Stimulated activated CD8-positive, alpha-beta memory T cell treated with anti-CD3 and anti-CD28 coated beads, Interleukin-4, amount 100 ng/mL, for 4 hours (primary cell): ENCODE results near the gene EGFL7.
A peak's percentile ranks its signal among the peaks of the same experiment; 100 is the strongest.

Experiments
- DNase-seq, 2 donors: peaks; one replicate each; pipeline ENCODE4 v3.0.0-alpha.2; 2020; ENCODE audit warnings: low read depth in 2 of 2, low spot score in 1 of 2

The EGFL7 gene

GRCh38 chr9:136685216-136685615 lies 22.5 kb downstream of the EGFL7 start:
- DNase-seq: no peak

GRCh38 chr9:136685790-136686533 lies 23.2 kb downstream of the EGFL7 start:
- DNase-seq: no peak

- DNase-seq: no peak
Measured at GRCh38 chr9:136686534-136686793, 23.7 kb downstream of the EGFL7 start.

- DNase-seq: peak; percentile 23 to 40
Measured at GRCh38 chr9:136686794-136687711, 24.3 kb downstream of the EGFL7 start, which contains the start of gene AGPAT2. Gene AGPAT2 (minus strand): TSS chr9:136687457. CDS start chr9:136687357, 100 bp downstream.

GRCh38 chr9:136687721-136688223 lies 25.1 kb downstream of the EGFL7 start:
- no peak for DNase-seq

- DNase-seq: no peak
Measured at GRCh38 chr9:136688274-136689107, 25.8 kb downstream of the EGFL7 start.

GRCh38 chr9:136689108-136689460 lies 26.4 kb downstream of the EGFL7 start:
- no peak for DNase-seq

GRCh38 chr9:136690104-136690805 lies 27.5 kb downstream of the EGFL7 start:
- DNase-seq: no peak

- no peak for DNase-seq
Measured at GRCh38 chr9:136690806-136691261, 28.1 kb downstream of the EGFL7 start.

- DNase-seq: no peak
Measured at GRCh38 chr9:136691316-136692184, 28.8 kb downstream of the EGFL7 start.

- no peak for DNase-seq
Measured at GRCh38 chr9:136692185-136693134, 29.7 kb downstream of the EGFL7 start.

- no peak for DNase-seq
Measured at GRCh38 chr9:136693135-136693489, 30.4 kb downstream of the EGFL7 start.

- no peak for DNase-seq
Measured at GRCh38 chr9:136693490-136694162, 30.9 kb downstream of the EGFL7 start.

- no peak for DNase-seq
Measured at GRCh38 chr9:136694163-136694871, 31.6 kb downstream of the EGFL7 start.

GRCh38 chr9:136694872-136695247 lies 32.1 kb downstream of the EGFL7 start:
- DNase-seq: no peak

GRCh38 chr9:136695435-136695895 lies 32.7 kb downstream of the EGFL7 start:
- no peak for DNase-seq

- no peak for DNase-seq
Measured at GRCh38 chr9:136695955-136696354, 33.2 kb downstream of the EGFL7 start.
